GM12874 (cell line): ENCODE results near the gene STIM1.

Experiments used
- TF ChIP-seq, protein P1 (sequence below): IDR thresholded peaks from 2 replicates; pipeline ENCODE4 v1.5.1; 2011; ENCODE audit warnings: low read depth, mild to moderate bottlenecking, control low read depth, low read length, moderate library complexity; ENCODE audit not compliant: insufficient read depth

Gene STIM1

DNA sequence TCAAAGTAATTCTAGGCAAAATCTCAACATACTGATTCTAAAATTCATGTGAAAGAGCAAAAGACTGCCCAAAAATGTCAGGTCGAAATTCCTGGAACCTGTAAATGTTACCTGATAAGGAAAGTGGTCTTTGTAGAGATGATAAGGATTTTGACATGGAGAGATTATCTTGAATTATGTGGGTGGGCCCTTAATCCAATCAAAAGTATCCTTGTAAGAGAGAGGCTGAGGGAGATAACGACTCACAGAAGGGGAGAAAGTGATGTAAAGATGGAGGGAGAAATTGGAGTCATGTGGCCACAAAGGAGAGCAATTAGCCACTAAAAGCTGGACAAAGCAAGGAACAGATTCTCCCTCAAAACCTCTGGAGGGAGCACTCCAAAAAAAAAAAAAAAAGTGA is 259.7 kb downstream of the STIM1 start:
- TF ChIP-seq, protein P1, sequence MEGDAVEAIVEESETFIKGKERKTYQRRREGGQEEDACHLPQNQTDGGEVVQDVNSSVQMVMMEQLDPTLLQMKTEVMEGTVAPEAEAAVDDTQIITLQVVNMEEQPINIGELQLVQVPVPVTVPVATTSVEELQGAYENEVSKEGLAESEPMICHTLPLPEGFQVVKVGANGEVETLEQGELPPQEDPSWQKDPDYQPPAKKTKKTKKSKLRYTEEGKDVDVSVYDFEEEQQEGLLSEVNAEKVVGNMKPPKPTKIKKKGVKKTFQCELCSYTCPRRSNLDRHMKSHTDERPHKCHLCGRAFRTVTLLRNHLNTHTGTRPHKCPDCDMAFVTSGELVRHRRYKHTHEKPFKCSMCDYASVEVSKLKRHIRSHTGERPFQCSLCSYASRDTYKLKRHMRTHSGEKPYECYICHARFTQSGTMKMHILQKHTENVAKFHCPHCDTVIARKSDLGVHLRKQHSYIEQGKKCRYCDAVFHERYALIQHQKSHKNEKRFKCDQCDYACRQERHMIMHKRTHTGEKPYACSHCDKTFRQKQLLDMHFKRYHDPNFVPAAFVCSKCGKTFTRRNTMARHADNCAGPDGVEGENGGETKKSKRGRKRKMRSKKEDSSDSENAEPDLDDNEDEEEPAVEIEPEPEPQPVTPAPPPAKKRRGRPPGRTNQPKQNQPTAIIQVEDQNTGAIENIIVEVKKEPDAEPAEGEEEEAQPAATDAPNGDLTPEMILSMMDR = no peak

DNA sequence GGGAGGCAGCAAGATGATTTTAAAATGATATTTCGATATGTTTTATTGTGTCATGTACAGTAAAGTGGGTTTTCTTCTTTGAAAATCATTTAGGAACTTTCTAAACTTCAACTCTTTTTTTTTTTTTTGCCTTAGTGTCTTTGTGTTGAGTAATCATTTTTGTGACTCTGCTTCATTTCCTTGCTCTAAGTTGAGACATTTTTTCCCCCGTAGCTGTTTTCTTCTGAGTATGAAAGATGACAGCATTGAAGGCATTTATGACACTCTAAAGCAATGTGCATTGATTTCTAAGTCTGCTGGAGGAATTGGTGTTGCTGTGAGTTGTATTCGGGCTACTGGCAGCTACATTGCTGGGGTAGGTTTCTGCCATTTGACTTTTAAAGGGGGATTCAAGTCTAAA is 262.6 kb downstream of the STIM1 start:
- TF ChIP-seq, protein P1 = no peak

DNA sequence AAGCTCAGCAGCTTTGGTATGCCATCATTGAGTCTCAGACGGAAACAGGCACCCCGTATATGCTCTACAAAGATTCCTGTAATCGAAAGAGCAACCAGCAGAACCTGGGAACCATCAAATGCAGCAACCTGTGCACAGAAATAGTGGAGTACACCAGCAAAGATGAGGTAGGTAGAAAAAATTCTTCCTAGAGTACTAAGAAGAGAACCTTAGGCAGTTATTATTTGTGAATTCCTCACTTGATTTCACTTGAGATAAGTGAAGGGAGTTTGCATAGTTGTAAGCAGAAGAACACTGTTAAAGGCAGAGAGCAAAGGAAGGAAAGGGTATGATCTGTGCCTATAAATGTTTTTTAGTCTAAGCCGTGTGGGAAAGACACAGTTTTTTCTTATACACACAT is 267.8 kb downstream of the STIM1 start:
- TF ChIP-seq, protein P1 = no peak

DNA sequence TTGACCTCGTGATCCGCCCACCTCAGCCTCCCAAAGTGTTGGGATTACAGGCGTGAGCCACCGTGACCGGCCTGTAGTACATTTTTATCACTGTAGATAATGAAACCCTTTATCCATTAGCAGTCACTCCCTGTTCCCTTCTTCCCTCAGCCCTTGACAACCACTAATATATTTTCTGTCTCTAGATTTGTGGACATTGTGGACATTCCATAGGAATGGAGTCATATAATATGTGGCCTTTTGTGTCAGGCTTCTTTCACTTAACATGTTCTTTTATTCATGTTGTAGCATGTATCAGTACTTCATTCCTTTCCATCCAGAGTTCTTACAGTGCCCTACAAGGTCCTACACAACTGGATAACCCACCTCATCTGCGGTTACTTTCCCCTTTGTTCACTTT is 269.7 kb downstream of the STIM1 start:
- TF ChIP-seq, protein P1 = no peak

DNA sequence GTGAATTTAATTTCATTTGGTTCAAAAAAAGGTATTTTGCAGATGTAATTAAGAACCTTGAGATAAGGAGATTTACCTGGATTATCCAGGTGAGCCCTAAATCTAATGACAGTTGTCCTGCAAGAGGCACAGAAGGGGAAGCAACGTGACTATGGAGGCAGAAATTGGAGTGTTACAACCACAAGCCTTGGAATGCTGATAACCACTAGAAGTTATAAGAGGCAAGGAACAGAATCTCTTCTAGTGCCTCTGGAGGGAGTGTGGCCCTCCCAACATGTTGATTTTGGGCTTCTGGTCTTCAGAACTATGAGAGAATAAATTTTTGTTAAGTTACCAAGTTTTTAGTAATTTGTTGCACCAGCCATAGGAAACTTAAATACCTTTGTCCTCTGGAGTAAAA is 271.9 kb downstream of the STIM1 start:
- TF ChIP-seq, protein P1 = no peak

DNA sequence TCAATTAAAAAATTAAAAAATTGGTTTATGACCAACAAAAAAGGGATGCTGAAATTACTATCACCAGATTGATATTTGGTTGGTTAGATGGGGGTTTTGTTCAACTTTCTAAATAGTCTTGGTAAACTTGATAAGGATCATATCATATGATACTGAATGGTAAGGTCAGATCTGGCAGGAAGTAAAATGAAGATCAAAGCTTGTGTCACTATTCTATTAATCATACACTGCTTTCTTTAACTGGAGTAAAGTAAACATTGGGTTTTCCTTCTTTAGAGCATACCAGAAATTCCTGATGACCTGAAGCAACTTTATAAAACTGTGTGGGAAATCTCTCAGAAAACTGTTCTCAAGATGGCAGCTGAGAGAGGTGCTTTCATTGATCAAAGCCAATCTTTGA is 279.3 kb downstream of the STIM1 start:
- TF ChIP-seq, protein P1 = no peak

DNA sequence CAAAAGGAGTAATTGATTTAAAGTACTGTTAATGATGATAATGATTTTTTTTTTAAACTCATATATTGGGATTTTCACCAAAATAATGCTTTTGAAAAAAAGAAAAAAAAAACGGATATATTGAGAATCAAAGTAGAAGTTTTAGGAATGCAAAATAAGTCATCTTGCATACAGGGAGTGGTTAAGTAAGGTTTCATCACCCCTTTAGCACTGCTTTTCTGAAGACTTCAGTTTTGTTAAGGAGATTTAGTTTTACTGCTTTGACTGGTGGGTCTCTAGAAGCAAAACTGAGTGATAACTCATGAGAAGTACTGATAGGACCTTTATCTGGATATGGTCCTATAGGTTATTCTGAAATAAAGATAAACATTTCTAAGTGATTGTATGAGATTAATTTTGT is 283.0 kb downstream of the STIM1 start:
- TF ChIP-seq, protein P1 = no peak
